ENCODE measurements around the gene ZNF827. TPM values are rescaled to one million over a fixed set of nuclear protein-coding genes. Genes with fewer than 3 reads are reported as not detected.

The ZNF827 gene
- total RNA-seq, 1 donor from 2014 or later, result 23.8 TPM

DNA sequence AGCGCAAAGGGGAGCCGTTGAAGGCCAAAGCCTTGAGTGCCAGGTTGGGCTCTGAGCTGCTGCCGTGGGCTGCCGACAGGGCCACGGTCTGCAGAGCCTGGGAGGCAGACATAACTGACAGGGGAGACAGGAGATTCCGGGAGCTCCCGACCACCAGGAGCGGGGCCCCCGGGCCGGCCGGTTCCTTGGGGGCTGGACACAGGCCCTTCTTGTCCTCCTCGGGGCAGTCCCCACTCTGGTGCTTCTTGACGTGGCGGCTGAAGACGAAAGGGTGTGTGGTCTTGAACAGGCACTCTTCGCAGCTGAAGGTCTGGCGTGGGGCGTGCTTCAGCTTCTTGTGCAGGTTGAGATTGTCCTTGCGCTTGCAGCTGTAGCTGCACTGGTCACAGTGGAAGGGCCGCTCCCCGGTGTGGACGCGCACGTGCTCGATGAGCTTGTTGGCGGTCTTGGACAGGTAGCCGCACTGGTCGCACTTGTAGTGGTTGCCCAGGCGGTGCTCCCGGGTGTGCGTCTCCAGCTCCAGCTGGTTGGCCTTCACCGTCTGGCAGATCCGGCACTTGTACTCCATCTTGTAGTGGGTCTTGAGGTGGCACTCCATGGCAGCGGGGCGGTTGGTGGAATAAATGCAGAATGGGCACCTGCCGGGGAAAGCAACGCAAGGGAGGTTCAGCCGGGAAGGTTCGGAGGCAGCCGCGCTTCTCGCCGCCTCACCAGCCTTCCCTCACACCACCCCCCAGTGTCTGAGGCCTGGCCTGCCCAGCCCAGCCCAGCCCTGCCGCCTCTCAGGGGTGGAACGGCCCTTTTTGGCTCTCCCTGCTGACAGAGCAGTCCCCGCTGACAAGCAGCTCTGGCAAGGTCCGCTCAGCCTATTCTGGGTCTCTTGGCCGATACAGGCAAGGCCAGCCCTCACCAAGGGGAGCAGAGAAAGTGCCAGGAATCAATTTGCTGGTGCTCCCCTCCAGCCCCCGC is 177.4 kb downstream of the ZNF827 start:
- H3K9me3 Mint-ChIP-seq (ENCODE audit: low read depth), result no peaks in the 10 kb centered on the region
- H3K27ac Mint-ChIP-seq (ENCODE audit: unreplicated experiment), result no peak overlapping the region
- H3K4me3 Mint-ChIP-seq (ENCODE audit: unreplicated experiment), result no peak overlapping the region
- TF ChIP-seq, protein P1, sequence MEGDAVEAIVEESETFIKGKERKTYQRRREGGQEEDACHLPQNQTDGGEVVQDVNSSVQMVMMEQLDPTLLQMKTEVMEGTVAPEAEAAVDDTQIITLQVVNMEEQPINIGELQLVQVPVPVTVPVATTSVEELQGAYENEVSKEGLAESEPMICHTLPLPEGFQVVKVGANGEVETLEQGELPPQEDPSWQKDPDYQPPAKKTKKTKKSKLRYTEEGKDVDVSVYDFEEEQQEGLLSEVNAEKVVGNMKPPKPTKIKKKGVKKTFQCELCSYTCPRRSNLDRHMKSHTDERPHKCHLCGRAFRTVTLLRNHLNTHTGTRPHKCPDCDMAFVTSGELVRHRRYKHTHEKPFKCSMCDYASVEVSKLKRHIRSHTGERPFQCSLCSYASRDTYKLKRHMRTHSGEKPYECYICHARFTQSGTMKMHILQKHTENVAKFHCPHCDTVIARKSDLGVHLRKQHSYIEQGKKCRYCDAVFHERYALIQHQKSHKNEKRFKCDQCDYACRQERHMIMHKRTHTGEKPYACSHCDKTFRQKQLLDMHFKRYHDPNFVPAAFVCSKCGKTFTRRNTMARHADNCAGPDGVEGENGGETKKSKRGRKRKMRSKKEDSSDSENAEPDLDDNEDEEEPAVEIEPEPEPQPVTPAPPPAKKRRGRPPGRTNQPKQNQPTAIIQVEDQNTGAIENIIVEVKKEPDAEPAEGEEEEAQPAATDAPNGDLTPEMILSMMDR (IDR thresholded peaks at IDR 0.05), result no peak
- H3K4me1 Mint-ChIP-seq (ENCODE audit: low read depth), result peaks cover 6% of the 10 kb centered on the region
- no peaks in the 10 kb centered on the region for H3K27me3 Mint-ChIP-seq (ENCODE audit: low read depth)
- no peak for DNase-seq (ENCODE audit: low spot score)
- H3K36me3 Mint-ChIP-seq (ENCODE audit: low read depth), result peaks cover 54% of the 10 kb centered on the region

DNA sequence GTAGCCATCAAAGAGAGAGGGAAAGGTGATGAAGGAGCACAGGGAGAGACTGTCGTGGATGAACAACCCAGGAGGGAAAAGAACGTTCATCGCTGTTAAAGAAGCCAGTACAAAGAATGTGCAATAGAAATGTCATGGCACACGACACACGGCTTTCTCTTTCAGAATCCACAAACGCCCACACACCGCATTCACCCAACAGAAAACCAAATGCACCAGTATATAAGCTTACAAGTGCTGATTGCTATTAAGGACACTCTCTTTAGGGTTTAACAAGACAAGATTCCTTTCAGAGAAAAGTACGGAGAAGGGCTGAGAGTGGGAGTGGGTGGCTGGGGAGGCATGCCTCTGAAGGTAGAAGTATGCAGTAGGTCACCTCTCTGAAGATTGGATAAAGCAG is 178.4 kb downstream of the ZNF827 start:
- Mint-ChIP-seq H3K9me3 (ENCODE audit: low read depth) (no peaks in the 10 kb centered on the region), H3K36me3 (ENCODE audit: low read depth) (peaks cover 46% of the 10 kb centered on the region), H3K27ac (ENCODE audit: unreplicated experiment) (no peak overlapping the region), H3K4me3 (ENCODE audit: unreplicated experiment) (no peak overlapping the region), H3K27me3 (ENCODE audit: low read depth) (no peaks in the 10 kb centered on the region), H3K4me1 (ENCODE audit: low read depth) (peaks cover 6% of the 10 kb centered on the region)
- no peak for DNase-seq (ENCODE audit: low spot score)
- TF ChIP-seq, protein P1 (IDR thresholded peaks at IDR 0.05), result no peak

DNA sequence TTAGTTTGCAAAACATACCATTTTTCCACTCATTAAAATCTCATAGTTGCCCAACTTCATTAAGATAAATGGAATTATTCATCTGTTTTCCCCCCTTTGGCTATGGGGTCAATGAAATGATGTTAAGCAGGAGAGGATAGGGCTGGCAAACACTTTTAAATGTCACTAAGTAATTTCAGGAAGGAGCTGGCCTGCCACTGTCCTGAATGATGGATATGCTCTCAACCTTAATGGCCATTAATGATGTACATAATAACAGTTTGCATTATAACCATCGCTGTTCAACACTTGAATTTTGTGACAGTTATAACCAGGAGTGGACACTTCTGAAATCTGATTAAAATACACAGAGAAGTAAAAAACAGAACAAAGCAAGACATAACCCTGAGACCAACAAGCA is 181.4 kb downstream of the ZNF827 start:
- TF ChIP-seq, protein P1 (IDR thresholded peaks at IDR 0.05), result no peak
- H3K27ac Mint-ChIP-seq (ENCODE audit: unreplicated experiment), result no peak overlapping the region
- peaks cover 31% of the 10 kb centered on the region for H3K36me3 Mint-ChIP-seq (ENCODE audit: low read depth)
- H3K27me3 Mint-ChIP-seq (ENCODE audit: low read depth), result no peaks in the 10 kb centered on the region
- no peak overlapping the region for H3K4me3 Mint-ChIP-seq (ENCODE audit: unreplicated experiment)
- H3K4me1 Mint-ChIP-seq (ENCODE audit: low read depth), result no peaks in the 10 kb centered on the region
- no peaks in the 10 kb centered on the region for H3K9me3 Mint-ChIP-seq (ENCODE audit: low read depth)
- no peak for DNase-seq (ENCODE audit: low spot score)

DNA sequence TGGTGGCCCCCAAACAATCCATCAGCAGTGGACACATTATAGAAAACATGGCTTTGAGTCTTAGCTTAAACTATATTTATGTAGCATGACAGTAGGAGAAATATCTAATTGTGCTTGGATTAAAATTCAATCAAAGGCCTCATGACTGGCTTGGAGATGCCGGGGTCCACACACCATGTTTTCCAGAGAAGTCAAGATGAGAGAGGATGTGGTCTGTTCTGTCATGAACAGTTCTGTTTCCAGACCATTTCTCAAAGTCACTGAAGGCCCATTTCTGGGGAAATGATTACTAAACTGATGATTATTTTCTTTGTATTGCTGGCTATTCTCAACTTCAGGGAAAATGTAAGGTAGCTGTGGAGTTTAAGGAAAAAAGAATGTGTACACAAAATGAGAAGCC is 182.4 kb downstream of the ZNF827 start:
- H3K36me3 Mint-ChIP-seq (ENCODE audit: low read depth), result peaks cover 25% of the 10 kb centered on the region
- no peaks in the 10 kb centered on the region for H3K27me3 Mint-ChIP-seq (ENCODE audit: low read depth)
- TF ChIP-seq, protein P1 (IDR thresholded peaks at IDR 0.05), result no peak
- H3K9me3 Mint-ChIP-seq (ENCODE audit: low read depth), result no peaks in the 10 kb centered on the region
- H3K4me1 Mint-ChIP-seq (ENCODE audit: low read depth), result no peaks in the 10 kb centered on the region
- no peak overlapping the region for H3K27ac Mint-ChIP-seq (ENCODE audit: unreplicated experiment)
- DNase-seq (ENCODE audit: low spot score), result no peak
- no peak overlapping the region for H3K4me3 Mint-ChIP-seq (ENCODE audit: unreplicated experiment)

DNA sequence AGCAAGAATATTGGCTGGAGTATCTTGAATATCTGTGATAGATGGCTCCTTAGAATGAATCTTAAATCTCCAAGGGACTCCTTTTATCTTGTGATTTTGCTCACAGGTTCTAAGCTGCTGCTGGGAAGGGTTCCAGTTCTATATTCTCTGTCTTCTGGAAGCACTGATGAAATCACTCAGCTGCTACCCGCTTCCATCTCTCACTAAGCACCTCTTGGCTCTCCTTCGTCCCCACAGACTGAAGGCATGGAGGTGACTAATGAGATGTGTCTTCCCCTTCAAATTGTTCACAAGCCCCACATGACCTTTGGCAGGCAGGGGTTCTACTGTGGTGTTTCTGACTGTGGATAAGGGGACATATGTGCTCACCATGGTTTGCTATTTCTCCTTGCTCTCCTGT is 182.8 kb downstream of the ZNF827 start:
- H3K27ac Mint-ChIP-seq (ENCODE audit: unreplicated experiment), result no peak overlapping the region
- H3K36me3 Mint-ChIP-seq (ENCODE audit: low read depth), result peaks cover 22% of the 10 kb centered on the region
- no peak overlapping the region for H3K4me3 Mint-ChIP-seq (ENCODE audit: unreplicated experiment)
- no peaks in the 10 kb centered on the region for H3K4me1 Mint-ChIP-seq (ENCODE audit: low read depth)
- H3K9me3 Mint-ChIP-seq (ENCODE audit: low read depth), result peaks cover 3% of the 10 kb centered on the region
- no peak for DNase-seq (ENCODE audit: low spot score)
- TF ChIP-seq, protein P1 (IDR thresholded peaks at IDR 0.05), result no peak
- no peaks in the 10 kb centered on the region for H3K27me3 Mint-ChIP-seq (ENCODE audit: low read depth)

All from chondrocyte (in vitro differentiated cells).